NT2/D1 (cell line): ENCODE data around the gene PPP5C.
"Not testable (repeated sequence)": the region's sequence is repeated elsewhere in the genome, so short reads cannot be mapped to it uniquely, and the experiment has no call there.

Experiments
- DNase-seq: peaks from one replicate; pipeline ENCODE4 v3.0.0-alpha.2; 2011; ENCODE audit warnings: low read depth, low spot score
- H3K27me3 ChIP-seq: 2 replicates; pipeline ENCODE4 v1.6.0; 2011; ENCODE audit warnings: mild to moderate bottlenecking; ENCODE audit not compliant: insufficient read length, insufficient read depth
- H3K36me3 ChIP-seq: 2 replicates; pipeline ENCODE4 v1.6.1; 2011; ENCODE audit warnings: mild to moderate bottlenecking, low read length, mixed read lengths; ENCODE audit not compliant: insufficient read depth, insufficient read length
- H3K4me1 ChIP-seq: 2 replicates; pipeline ENCODE4 v1.5.1; 2011; ENCODE audit not compliant: insufficient read depth, insufficient read length
- H3K4me3 ChIP-seq: 2 replicates; pipeline ENCODE4 v1.5.1; 2011; ENCODE audit warnings: low read depth; ENCODE audit not compliant: insufficient read length
- H3K9ac ChIP-seq: 2 replicates; pipeline ENCODE4 v1.6.0; 2011; ENCODE audit warnings: low read depth; ENCODE audit not compliant: insufficient read length
- H3K9me3 ChIP-seq: 2 replicates; pipeline ENCODE4 v1.5.1; 2011; ENCODE audit warnings: mild to moderate bottlenecking, low read length; ENCODE audit not compliant: insufficient read depth
- SUZ12 ChIP-seq: IDR thresholded peaks from 2 replicates; pipeline ENCODE4 v1.6.1; 2011; ENCODE audit not compliant: insufficient read length, insufficient read depth; ENCODE audit errors: extremely low read depth
- YY1 ChIP-seq: IDR thresholded peaks from 2 replicates; pipeline ENCODE4 v1.6.1; 2011; ENCODE audit not compliant: insufficient read length, insufficient read depth
- ZNF274 ChIP-seq: IDR thresholded peaks from 2 replicates; pipeline ENCODE4 v1.6.1; 2011; ENCODE audit warnings: mild to moderate bottlenecking, low read depth, low read length

Gene PPP5C

GRCh38 chr19:46410205-46411087 lies 63.6 kb downstream of the PPP5C start:
- Histone ChIP-seq H3K27me3 (no peaks in the 10 kb centered on the region), H3K9me3 (no peaks in the 10 kb centered on the region), H3K36me3 (peaks cover 29% of the 10 kb centered on the region), H3K4me1 (peaks cover 9% of the 10 kb centered on the region), H3K9ac (no peak overlapping the region), H3K4me3 (no peak overlapping the region)
- no peak for DNase-seq
- TF ChIP-seq SUZ12 (no peak), YY1 (no peak), ZNF274 (no peak)

- Histone ChIP-seq H3K9ac (peak overlapping the region; percentile 95), H3K27me3 (no peaks in the 10 kb centered on the region), H3K4me1 (peaks cover 8% of the 10 kb centered on the region), H3K9me3 (no peaks in the 10 kb centered on the region), H3K4me3 (no peak overlapping the region), H3K36me3 (peaks cover 29% of the 10 kb centered on the region)
- no peak for TF ChIP-seq YY1
- TF ChIP-seq SUZ12, result no peak
- no peak for TF ChIP-seq ZNF274
- DNase-seq, result no peak
Observed at GRCh38 chr19:46411088-46411924, 64.4 kb downstream of the PPP5C start.

- Histone ChIP-seq H3K9ac (peak overlapping the region; percentile 95), H3K36me3 (peaks cover 29% of the 10 kb centered on the region), H3K4me3 (peak overlapping the region; percentile 91), H3K4me1 (peaks cover 7% of the 10 kb centered on the region), H3K27me3 (no peaks in the 10 kb centered on the region), H3K9me3 (no peaks in the 10 kb centered on the region)
- no peak for TF ChIP-seq ZNF274
- no peak for TF ChIP-seq SUZ12
- no peak for DNase-seq
Observed at GRCh38 chr19:46411925-46412649, 65.2 kb downstream of the PPP5C start.

GRCh38 chr19:46412650-46413261 lies 65.9 kb downstream of the PPP5C start:
- Histone ChIP-seq H3K9ac (peak overlapping the region; percentile 95), H3K4me3 (peak overlapping the region; percentile 91), H3K9me3 (no peaks in the 10 kb centered on the region), H3K27me3 (no peaks in the 10 kb centered on the region), H3K36me3 (peaks cover 28% of the 10 kb centered on the region), H3K4me1 (peaks cover 6% of the 10 kb centered on the region)
- TF ChIP-seq YY1 (no peak), SUZ12 (no peak), ZNF274 (no peak)
- DNase-seq, result no peak

- H3K4me3 ChIP-seq, result peak within 1 kb of the TSS; percentile 91
Observed at GRCh38 chr19:46413262-46414031, 66.6 kb downstream of the PPP5C start, which contains the start of gene CCDC8. Gene CCDC8, minus strand, starts transcription at chr19:46413564. Its CDS starts 754 bp downstream, at chr19:46412810.

GRCh38 chr19:46414899-46415298 lies 68.0 kb downstream of the PPP5C start:
- H3K27me3 ChIP-seq, DNase-seq, H3K4me1 ChIP-seq, H3K4me3 ChIP-seq, H3K9me3 ChIP-seq: not testable (repeated sequence)
- Histone ChIP-seq H3K36me3 (peaks cover 24% of the 10 kb centered on the region), H3K9ac (peak overlapping the region; percentile 50)

More at GRCh38 chr19:46413262-46414031, 66.6 kb downstream of the PPP5C start, which contains the start of gene CCDC8:
- Histone ChIP-seq H3K4me1 (peaks cover 3% of the 10 kb centered on the region), H3K27me3 (no peaks in the 10 kb centered on the region), H3K36me3 (peaks cover 24% of the 10 kb centered on the region), H3K9ac (peak within 1 kb of the TSS; percentile 95), H3K9me3 (no peaks in the 10 kb centered on the region)
- DNase-seq, result peak; percentile 92
- TF ChIP-seq ZNF274, result no peak
- TF ChIP-seq SUZ12, result no peak
- TF ChIP-seq YY1, result no peak

GRCh38 chr19:46415804-46416709 lies 69.2 kb downstream of the PPP5C start:
- H3K9ac ChIP-seq, result peak overlapping the region; percentile 61
- H3K27me3 ChIP-seq, H3K9me3 ChIP-seq, H3K4me1 ChIP-seq: not testable (repeated sequence)
- H3K36me3 ChIP-seq, result peaks cover 13% of the 10 kb centered on the region
- DNase-seq, result peak; percentile 87
- H3K4me3 ChIP-seq, result peak overlapping the region; percentile 15
